Fibroblast of mammary gland (primary cell): ENCODE measurements around the gene FZD4.
"Not testable (repeated sequence)": the region's sequence is repeated elsewhere in the genome, so short reads cannot be mapped to it uniquely, and the experiment has no call there.

Experiments used
- DNase-seq: peaks from one replicate; pipeline ENCODE4 v3.0.0-alpha.2; 2010; ENCODE audit warnings: low read depth
- H3K4me3 ChIP-seq: 2 replicates; pipeline ENCODE4 v1.5.1; 2011; ENCODE audit warnings: low read depth, mild to moderate bottlenecking, low read length, moderate library complexity; ENCODE audit not compliant: control insufficient read depth
- TF ChIP-seq, protein P1 (sequence below): conservative IDR thresholded peaks from 2 replicates; pipeline ENCODE4 v1.5.1; 2011; ENCODE audit warnings: low read depth, low read length, inconsistent platforms; ENCODE audit not compliant: control insufficient read depth, insufficient read depth

The FZD4 gene

GRCh38 chr11:86951706-86952105 lies 3.5 kb downstream of the FZD4 start:
- TF ChIP-seq, protein P1, sequence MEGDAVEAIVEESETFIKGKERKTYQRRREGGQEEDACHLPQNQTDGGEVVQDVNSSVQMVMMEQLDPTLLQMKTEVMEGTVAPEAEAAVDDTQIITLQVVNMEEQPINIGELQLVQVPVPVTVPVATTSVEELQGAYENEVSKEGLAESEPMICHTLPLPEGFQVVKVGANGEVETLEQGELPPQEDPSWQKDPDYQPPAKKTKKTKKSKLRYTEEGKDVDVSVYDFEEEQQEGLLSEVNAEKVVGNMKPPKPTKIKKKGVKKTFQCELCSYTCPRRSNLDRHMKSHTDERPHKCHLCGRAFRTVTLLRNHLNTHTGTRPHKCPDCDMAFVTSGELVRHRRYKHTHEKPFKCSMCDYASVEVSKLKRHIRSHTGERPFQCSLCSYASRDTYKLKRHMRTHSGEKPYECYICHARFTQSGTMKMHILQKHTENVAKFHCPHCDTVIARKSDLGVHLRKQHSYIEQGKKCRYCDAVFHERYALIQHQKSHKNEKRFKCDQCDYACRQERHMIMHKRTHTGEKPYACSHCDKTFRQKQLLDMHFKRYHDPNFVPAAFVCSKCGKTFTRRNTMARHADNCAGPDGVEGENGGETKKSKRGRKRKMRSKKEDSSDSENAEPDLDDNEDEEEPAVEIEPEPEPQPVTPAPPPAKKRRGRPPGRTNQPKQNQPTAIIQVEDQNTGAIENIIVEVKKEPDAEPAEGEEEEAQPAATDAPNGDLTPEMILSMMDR: no peak
- DNase-seq: no peak
- no peak overlapping the region for H3K4me3 ChIP-seq

DNA sequence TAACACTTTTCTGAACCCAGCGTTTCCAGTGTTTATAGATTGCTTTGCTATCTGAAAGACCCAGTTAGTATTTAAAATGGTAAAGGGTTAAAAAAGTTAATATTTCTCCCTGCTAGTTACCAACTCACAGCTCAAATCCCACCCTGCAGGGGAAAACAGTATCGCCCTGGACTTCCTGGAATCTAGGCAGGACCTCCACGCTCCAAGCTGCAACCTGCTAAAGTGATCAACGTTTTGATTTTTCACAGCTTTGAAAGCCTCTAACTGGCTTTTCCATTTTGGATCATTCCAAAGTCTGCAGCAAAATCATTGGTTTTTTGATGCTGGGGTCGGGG lies 4.6 kb downstream of the FZD4 start:
- DNase-seq: no peak
- TF ChIP-seq, protein P1: no peak
- no peak overlapping the region for H3K4me3 ChIP-seq

DNA sequence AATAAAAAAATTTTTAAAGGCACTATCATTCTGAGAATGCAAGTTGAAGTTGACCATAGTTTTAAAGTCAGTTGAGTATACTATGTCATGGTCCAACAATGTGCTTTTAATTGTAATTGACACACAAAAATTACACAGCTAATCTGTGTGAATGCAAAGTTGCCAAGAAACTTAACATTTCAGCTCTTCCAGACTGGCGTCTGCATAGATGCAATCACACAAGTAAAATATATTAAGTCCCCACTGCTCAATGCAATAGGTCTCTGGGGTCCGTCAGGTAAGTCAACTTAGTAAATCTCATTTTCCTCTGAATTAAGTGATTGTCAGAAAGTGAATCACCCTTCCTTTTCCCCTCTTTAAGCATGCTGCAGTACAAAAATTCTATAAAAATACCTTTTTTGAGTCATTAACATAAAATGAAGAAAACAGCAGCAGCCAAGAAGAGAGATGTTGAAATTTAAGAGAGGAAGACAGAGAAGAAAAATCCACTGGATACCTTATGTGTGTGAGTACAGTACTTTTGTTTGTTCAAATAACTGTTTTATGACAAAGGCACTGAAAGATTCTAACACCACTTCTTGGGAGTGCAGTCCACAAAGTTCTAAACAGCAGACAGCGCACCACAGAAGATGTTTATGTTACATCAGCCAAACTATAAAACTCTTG lies 5.1 kb downstream of the FZD4 start:
- H3K4me3 ChIP-seq: no peak overlapping the region
- TF ChIP-seq, protein P1: no peak
- no peak for DNase-seq

- no peak for DNase-seq
- H3K4me3 ChIP-seq: no peak overlapping the region
- TF ChIP-seq, protein P1: no peak
Measured at GRCh38 chr11:86948733-86949132, 6.5 kb downstream of the FZD4 start.

GRCh38 chr11:86947541-86947940 lies 7.7 kb downstream of the FZD4 start:
- TF ChIP-seq, protein P1: no peak
- H3K4me3 ChIP-seq: no peak overlapping the region
- peak; percentile 83 for DNase-seq

DNA sequence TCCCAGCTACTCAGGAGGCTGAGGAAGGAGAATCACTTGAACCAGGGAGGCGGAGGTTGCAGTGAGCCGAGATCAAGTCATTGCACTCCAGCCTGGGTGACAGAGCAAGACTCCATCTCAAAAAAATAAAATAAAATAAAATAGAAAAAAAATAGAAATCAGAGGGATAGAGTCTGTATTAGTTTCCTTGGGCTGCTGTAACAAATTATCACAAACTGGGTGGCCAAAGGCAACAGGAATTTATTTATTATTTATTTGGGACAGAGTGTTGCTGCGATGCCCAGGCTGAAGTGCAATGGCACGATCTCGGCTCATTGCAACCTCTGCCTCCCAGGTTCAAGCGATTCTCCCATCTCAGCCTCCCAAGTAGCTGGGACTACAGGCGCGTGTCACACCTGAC lies 11.7 kb downstream of the FZD4 start:
- not testable (repeated sequence) for DNase-seq, H3K4me3 ChIP-seq

- no peak overlapping the region for H3K4me3 ChIP-seq
- no peak for DNase-seq
- TF ChIP-seq, protein P1: no peak
Measured at GRCh38 chr11:86941871-86942599, 13.2 kb downstream of the FZD4 start.
